SK-N-SH (cell line): ENCODE measurements around the gene IQCK.

Experiments used
- CTCF ChIP-seq: fragments of 200-600 bp; sonication (generic); IDR thresholded peaks from 2 replicates; pipeline ENCODE4 v1.6.1; 2017; ENCODE audit warnings: antibody characterized with exemption, mild to moderate bottlenecking, moderate library complexity
- EP300 ChIP-seq, 2 experiments: IDR thresholded peaks; 2 replicates each; pipeline versions ENCODE4 v1.4.0 to v1.6.1; 2012; ENCODE audit warnings: borderline replicate concordance in 1 of 2, low read depth in 1 of 2, low read length in 1 of 2
- GABPA ChIP-seq: IDR thresholded peaks from 2 replicates; pipeline ENCODE4 v1.4.0; 2012; ENCODE audit warnings: low read depth, mild to moderate bottlenecking
- MXI1 ChIP-seq: IDR thresholded peaks from 2 replicates; pipeline ENCODE4 v1.6.1; 2012; ENCODE audit warnings: mild to moderate bottlenecking, low read depth, low read length, improper control_type of control experiment
- NFIC ChIP-seq: IDR thresholded peaks from 2 replicates; pipeline ENCODE4 v1.4.0; 2012; ENCODE audit warnings: borderline replicate concordance
- REST ChIP-seq: IDR thresholded peaks from 2 replicates; pipeline ENCODE4 v1.6.1; 2012; ENCODE audit warnings: mild to moderate bottlenecking, low read depth, low read length, moderate library complexity

GRCh38 chr16:19804538-19805323 is 86.7 kb downstream of the IQCK start:
- no peak for TF ChIP-seq REST
- TF ChIP-seq EP300 (IDR thresholded peaks at IDR 0.05; ENCODE audit: borderline replicate concordance in 1 of 2, low read depth in 1 of 2, low read length in 1 of 2) = no peak
- no peak for TF ChIP-seq CTCF
- TF ChIP-seq MXI1 = no peak
- TF ChIP-seq NFIC = no peak
- no peak for TF ChIP-seq GABPA
